HepG2 (cell line): ENCODE results near the gene ZFPM1. TPM values are rescaled to one million over a fixed set of nuclear protein-coding genes. Genes with fewer than 3 reads are reported as not detected.

ENCODE experiments used
- FOXC1 ChIP-seq: sonication (generic); formaldehyde crosslinking; IDR thresholded peaks from 2 replicates; pipeline ENCODE4 v1.8.0; 2022; ENCODE audit warnings: mild to moderate bottlenecking, missing genetic modification reagents, borderline replicate concordance
- FOXJ3 ChIP-seq: sonication (generic); formaldehyde crosslinking; IDR thresholded peaks from 2 replicates; pipeline ENCODE4 v1.4.0; 2020; ENCODE audit warnings: missing genetic modification reagents, mild to moderate bottlenecking, borderline replicate concordance
- PAF1 ChIP-seq: IDR thresholded peaks from 2 replicates; pipeline ENCODE4 v1.6.1; 2016; ENCODE audit warnings: missing genetic modification reagents, missing compliant biosample characterization
- PCBP1 ChIP-seq: fragments of 200-400 bp; formaldehyde crosslinking; IDR thresholded peaks from 2 replicates; pipeline ENCODE4 v1.6.1; 2017; ENCODE audit warnings: mild to moderate bottlenecking, low read depth, low read length, borderline replicate concordance
- PHF8 ChIP-seq: sonication (generic); formaldehyde crosslinking; IDR thresholded peaks from 2 replicates; pipeline ENCODE4 v1.5.0; 2020; ENCODE audit warnings: missing genetic modification reagents
- TAF15 ChIP-seq: fragments of 200-400 bp; formaldehyde crosslinking; IDR thresholded peaks from one replicate; pipeline ENCODE4 v1.6.1; 2018; ENCODE audit warnings: mild to moderate bottlenecking, low read depth, low read length; ENCODE audit not compliant: poor library complexity, severe bottlenecking
- ZNF34 ChIP-seq: sonication (generic); formaldehyde crosslinking; IDR thresholded peaks from 2 replicates; pipeline ENCODE4 v1.4.0; 2020; ENCODE audit warnings: mild to moderate bottlenecking, missing genetic modification reagents, borderline replicate concordance
- polyA plus RNA-seq, 8 experiments: library from polyadenylated mRNA; depleted of rRNA in 3 of 8; stranded (reverse) in 7 of 8; unstranded in 1 of 8; fragments of >200 nt; fragmentation: Illumina TruSeq in 4 of 8; extraction: Trizol in 4 of 8; gene quantifications; 2 replicates each; pipeline versions ENCODE4 v1.2.1 to v1.2.3, GENCODE V29; 2011 to 2016; ENCODE audit warnings: low read depth in 4 of 8, missing spikeins in 1 of 8, mixed read lengths in 1 of 8; ENCODE audit not compliant: insufficient read depth in 1 of 8
- total RNA-seq, 5 experiments: library from RNA; depleted of rRNA; stranded (reverse); fragments of >200 nt; fragmentation: Illumina TruSeq; extraction: Trizol; gene quantifications; 2 replicates each; pipeline ENCODE4 v1.2.3, GENCODE V29; 2016; ENCODE audit warnings: low read depth in 1 of 5
- TF ChIP-seq, protein P1 (sequence below): sonication (generic); formaldehyde crosslinking; IDR thresholded peaks from 2 replicates; pipeline ENCODE4 v1.5.0; 2020; ENCODE audit warnings: missing genetic modification reagents
- TF ChIP-seq, protein P2 (sequence below): sonication (generic); formaldehyde crosslinking; conservative IDR thresholded peaks from 2 replicates; pipeline ENCODE4 v1.4.0; 2020; ENCODE audit warnings: mild to moderate bottlenecking, missing genetic modification reagents, moderate library complexity
- TF ChIP-seq, protein P3 (sequence below): sonication (generic); formaldehyde crosslinking; IDR thresholded peaks from 2 replicates; pipeline ENCODE4 v1.5.0; 2020; ENCODE audit warnings: missing genetic modification reagents

The ZFPM1 gene
- total and polyA plus RNA-seq, 2 of the 13 experiments (the other 11 are each of a cell fraction or from before 2014, with no cell fraction given): 1.3 to 3.8 TPM

GRCh38 chr16:88512728-88513696 is 59.9 kb downstream of the ZFPM1 start (continued):
- TF ChIP-seq FOXC1 (no peak), TAF15 (no peak), PAF1 (CRISPR knock-in tag) (0 out of 2 replicates have a peak, but pooled peaks have one; percentile 57), PHF8 (CRISPR knock-in tag) (0 out of 2 replicates have a peak, but pooled peaks have one; percentile 15), FOXJ3 (CRISPR knock-in tag) (no peak), ZNF34 (CRISPR knock-in tag) (no peak), PCBP1 (peak; percentile 72; the same call in 1 of the 2 replicates)
- TF ChIP-seq, protein P1, sequence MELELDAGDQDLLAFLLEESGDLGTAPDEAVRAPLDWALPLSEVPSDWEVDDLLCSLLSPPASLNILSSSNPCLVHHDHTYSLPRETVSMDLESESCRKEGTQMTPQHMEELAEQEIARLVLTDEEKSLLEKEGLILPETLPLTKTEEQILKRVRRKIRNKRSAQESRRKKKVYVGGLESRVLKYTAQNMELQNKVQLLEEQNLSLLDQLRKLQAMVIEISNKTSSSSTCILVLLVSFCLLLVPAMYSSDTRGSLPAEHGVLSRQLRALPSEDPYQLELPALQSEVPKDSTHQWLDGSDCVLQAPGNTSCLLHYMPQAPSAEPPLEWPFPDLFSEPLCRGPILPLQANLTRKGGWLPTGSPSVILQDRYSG: no peak
- TF ChIP-seq, protein P2, sequence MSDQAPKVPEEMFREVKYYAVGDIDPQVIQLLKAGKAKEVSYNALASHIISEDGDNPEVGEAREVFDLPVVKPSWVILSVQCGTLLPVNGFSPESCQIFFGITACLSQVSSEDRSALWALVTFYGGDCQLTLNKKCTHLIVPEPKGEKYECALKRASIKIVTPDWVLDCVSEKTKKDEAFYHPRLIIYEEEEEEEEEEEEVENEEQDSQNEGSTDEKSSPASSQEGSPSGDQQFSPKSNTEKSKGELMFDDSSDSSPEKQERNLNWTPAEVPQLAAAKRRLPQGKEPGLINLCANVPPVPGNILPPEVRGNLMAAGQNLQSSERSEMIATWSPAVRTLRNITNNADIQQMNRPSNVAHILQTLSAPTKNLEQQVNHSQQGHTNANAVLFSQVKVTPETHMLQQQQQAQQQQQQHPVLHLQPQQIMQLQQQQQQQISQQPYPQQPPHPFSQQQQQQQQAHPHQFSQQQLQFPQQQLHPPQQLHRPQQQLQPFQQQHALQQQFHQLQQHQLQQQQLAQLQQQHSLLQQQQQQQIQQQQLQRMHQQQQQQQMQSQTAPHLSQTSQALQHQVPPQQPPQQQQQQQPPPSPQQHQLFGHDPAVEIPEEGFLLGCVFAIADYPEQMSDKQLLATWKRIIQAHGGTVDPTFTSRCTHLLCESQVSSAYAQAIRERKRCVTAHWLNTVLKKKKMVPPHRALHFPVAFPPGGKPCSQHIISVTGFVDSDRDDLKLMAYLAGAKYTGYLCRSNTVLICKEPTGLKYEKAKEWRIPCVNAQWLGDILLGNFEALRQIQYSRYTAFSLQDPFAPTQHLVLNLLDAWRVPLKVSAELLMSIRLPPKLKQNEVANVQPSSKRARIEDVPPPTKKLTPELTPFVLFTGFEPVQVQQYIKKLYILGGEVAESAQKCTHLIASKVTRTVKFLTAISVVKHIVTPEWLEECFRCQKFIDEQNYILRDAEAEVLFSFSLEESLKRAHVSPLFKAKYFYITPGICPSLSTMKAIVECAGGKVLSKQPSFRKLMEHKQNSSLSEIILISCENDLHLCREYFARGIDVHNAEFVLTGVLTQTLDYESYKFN (CRISPR knock-in tag): no peak
- TF ChIP-seq, protein P3, sequence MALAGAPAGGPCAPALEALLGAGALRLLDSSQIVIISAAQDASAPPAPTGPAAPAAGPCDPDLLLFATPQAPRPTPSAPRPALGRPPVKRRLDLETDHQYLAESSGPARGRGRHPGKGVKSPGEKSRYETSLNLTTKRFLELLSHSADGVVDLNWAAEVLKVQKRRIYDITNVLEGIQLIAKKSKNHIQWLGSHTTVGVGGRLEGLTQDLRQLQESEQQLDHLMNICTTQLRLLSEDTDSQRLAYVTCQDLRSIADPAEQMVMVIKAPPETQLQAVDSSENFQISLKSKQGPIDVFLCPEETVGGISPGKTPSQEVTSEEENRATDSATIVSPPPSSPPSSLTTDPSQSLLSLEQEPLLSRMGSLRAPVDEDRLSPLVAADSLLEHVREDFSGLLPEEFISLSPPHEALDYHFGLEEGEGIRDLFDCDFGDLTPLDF (CRISPR knock-in tag): no peak
